Right lobe of liver (tissue), 4 donors: ENCODE data around the gene CDC23.

Experiments
- POLR2A ChIP-seq: fragments of 450-650 bp; IDR thresholded peaks from one replicate; pipeline ENCODE4 v1.6.1; 2017; ENCODE audit warnings: antibody characterized with exemption, mild to moderate bottlenecking
- TF ChIP-seq, protein P1 (sequence below), 4 donors: fragments of 200-600 bp in 3 of 4; fragments of 450-650 bp in 1 of 4; IDR thresholded peaks; one replicate each; pipeline versions ENCODE4 v1.5.1 to v1.8.0; 2016 to 2022; ENCODE audit warnings: antibody characterized with exemption in 4 of 4, mild to moderate bottlenecking in 2 of 4
- donor health status: DM: no; HTN: no; CAD: no.
- donor health status: DM: no; HTN: no; CAD: no.
- donor health status: DM: no; HTN: yes; CAD: no.

DNA sequence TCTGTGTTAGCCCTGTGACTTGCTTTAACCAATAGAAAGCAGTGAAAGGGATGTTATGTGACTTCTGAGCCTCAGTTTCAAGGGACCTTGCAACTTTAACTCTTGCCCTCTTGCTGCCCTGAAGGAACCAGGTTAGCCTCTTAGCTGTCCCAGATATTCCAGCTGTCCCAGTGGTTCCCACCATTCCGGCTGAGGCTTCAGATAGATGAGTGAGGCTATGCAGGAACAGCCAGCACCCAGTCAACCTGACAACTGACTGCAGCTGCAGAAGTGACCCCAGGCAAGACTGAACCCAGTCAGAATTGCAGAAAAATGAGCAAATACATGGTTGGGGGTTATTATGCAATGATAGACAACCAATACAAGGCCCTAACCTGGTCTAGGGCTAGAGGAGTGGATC lies 10.4 kb upstream of the CDC23 start:
- TF ChIP-seq POLR2A = no peak
- TF ChIP-seq, protein P1, sequence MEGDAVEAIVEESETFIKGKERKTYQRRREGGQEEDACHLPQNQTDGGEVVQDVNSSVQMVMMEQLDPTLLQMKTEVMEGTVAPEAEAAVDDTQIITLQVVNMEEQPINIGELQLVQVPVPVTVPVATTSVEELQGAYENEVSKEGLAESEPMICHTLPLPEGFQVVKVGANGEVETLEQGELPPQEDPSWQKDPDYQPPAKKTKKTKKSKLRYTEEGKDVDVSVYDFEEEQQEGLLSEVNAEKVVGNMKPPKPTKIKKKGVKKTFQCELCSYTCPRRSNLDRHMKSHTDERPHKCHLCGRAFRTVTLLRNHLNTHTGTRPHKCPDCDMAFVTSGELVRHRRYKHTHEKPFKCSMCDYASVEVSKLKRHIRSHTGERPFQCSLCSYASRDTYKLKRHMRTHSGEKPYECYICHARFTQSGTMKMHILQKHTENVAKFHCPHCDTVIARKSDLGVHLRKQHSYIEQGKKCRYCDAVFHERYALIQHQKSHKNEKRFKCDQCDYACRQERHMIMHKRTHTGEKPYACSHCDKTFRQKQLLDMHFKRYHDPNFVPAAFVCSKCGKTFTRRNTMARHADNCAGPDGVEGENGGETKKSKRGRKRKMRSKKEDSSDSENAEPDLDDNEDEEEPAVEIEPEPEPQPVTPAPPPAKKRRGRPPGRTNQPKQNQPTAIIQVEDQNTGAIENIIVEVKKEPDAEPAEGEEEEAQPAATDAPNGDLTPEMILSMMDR (IDR thresholded peaks at IDR 0.05) = no peak
